Stimulated activated CD4-positive, alpha-beta T cell treated with anti-CD3 and anti-CD28 coated beads, Interleukin-1b, Interleukin-23, amount 100 ng/mL, for 1 hour (primary cell): ENCODE measurements around the gene CNOT8.
"Not testable (repeated sequence)": the region's sequence is repeated elsewhere in the genome, so short reads cannot be mapped to it uniquely, and the experiment has no call there.

Source experiments
- DNase-seq, 2 donors: peaks; one replicate each; pipeline ENCODE4 v3.0.0-alpha.2; 2020; ENCODE audit warnings: low read depth in 2 of 2

Gene CNOT8

DNA sequence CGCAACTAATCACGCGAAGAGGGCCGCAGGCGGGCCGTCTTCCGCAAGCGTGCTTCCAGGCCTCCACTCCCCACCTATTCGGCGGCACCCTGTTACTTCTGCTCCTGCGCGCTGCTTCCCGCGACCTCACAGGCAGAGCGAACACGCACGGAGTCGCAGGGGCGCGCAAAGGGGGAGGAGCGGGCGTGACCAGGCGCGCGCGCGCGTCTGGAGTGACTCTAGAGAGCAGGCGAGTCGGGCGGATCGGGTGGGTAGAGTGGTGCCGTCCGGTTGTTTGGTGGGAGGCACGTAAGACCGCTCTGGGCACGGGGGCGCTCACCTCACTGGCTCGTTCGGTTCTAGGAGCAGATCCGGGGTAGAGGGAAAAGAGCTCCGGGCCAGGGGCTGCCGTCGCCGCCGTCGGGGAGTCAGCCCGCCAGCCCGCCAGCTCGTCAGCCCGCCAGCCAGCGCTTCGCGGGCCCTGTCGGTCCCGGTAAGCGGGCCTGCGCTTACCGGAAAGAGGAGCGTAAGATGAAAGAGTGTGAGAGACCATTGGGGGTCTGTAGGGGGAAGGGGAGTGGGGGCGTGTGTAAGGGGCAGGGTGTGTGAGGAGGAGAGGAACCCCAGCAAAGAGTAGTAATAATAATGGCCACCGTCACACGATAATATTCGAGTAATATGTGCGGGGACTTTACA is at the start of gene CNOT8:
TSS of gene CNOT8 (plus strand) at position 331 of the 675 bp plus-strand sequence. CDS start 4,652 bp downstream, outside the sequence.
- peak; percentile 93 to 95 for DNase-seq

DNA sequence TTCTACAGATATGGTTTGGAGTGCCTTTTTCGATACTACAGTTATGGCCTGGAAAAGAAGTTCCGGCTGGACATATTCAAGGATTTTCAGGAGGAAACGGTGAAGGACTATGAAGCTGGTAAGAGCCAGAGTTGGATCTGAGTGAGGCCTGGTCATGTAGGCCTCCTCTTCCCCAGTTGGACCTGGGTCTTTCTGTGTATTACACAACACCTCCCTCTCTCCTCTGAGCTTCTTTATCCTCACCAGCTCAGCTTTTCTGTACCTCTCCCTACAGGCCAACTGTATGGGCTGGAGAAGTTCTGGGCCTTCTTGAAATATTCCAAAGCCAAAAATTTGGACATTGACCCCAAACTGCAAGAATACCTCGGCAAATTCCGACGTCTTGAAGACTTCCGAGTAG is 47.2 kb upstream of the CNOT8 start:
- DNase-seq = no peak

DNA sequence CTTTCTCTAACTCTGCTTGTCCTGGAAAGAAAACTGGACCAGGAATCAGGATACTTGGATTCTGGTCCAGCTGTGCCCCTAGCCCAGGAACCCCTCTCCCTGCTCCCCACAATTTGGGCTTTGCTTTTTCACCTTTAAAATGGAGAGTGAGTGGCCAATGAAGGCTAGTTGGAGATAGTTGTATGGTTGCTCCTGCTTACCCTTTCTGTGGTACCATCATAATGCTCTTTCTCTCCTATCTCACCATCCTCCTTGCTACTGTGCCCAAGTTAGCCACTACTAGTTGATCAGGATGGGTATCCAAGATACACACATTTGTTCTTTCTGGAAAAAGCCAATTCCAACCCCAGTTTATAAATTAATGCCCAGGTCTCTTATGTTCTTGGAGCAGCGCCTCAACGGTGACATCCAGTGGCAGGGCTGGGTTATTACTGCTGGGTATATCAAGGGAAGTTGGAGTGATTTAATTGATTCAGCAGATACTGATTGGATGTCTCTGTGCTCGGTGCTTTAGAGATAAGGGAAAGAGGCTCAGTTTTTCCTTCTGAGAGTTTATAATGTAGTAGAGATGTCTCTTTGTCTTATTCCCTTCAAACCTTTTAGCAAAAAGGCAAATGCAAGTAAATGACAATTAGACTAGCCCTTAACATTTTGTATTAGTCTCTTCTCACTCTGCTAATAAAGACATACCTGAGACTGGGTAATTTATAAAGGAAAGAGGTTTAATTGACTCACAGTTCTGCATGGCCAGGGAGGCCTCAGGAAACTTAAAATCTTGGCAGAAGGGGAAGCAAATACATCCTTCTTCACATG is 46.6 kb upstream of the CNOT8 start:
- peak; percentile 26 to 34 for DNase-seq

DNA sequence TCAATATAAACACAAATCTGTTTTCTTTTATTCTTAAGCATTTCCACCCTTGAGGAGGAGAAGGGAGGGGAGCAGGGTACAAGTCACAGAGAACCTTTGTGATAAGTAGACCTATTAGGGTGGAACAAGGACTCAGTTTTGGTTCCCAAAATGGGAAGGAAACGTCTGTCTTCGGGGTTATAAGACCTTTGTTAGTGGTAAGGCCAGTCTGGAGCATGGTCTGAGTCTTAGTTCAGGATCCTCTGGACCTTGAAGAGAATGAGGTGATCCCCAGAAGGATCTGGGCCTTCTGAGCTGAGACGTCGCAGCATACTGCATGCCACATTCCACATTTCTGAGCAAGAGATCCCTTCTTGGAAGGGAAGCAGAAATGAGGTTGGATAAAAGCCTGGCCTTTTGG is 45.3 kb upstream of the CNOT8 start:
- DNase-seq = no peak

DNA sequence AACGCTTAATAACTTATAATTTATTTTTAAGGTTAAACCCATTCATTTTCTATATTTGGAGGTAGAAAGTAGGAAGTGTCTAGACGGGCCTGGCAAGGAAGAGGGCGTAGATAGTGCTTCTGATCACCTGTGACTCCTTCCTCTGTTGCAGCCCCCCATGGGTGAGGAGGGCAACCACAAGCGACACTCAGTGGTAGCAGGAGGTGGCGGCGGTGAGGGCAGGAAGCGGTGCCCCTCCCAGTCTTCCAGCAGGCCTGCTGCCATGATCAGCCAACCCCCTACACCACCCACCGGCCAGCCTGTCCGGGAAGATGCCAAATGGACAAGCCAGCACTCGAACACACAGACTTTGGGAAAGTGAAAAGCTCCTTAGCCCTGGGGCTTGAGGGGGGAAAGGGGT is 44.7 kb upstream of the CNOT8 start:
- DNase-seq = no peak

DNA sequence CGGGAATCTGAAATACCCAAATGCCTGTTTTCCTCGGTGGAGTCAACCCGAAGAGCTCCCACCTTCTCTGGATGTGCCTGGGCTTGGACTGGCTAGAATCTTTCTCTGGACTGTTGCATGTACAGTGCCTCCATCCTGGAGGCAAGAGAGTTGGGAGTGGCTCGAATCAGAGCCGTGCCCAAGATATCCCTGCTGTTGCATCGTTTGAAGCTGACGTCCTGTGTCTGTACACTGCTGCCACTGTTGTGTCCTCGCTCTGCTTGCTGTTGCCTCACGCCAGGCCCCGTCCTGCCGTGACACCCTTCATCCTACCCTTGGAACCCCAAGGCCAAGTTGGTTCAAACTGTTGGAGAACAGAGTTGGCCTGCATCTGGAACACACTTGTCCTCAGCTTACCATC is 43.4 kb upstream of the CNOT8 start:
- DNase-seq = no peak

DNA sequence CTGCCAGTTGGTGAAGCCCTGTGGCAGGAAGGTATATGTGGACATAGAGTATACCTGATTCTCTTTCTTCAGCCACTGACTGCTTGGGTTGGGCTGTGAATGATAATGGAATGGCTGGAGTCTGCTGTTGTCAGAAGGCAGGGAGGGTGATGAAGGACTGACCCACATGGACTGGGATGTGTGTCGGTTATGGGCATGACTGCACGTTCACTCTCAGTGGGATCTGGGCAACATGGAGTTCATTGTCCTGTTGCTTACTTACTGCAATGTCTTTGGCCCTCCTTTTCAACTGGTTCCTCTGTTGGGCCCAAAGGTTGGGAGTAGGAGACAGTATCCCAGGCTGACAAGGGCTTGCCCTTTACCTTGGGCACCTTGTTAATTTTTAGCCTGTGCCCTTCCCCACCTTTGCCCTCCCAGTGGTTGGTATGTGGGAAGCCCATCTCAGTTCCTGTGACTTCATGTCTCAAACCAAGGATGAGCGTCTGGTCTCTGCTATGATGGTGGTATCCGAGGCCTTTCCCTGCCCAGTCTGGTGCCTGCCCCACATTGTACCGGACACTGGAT is 42.7 kb upstream of the CNOT8 start:
- DNase-seq = no peak

DNA sequence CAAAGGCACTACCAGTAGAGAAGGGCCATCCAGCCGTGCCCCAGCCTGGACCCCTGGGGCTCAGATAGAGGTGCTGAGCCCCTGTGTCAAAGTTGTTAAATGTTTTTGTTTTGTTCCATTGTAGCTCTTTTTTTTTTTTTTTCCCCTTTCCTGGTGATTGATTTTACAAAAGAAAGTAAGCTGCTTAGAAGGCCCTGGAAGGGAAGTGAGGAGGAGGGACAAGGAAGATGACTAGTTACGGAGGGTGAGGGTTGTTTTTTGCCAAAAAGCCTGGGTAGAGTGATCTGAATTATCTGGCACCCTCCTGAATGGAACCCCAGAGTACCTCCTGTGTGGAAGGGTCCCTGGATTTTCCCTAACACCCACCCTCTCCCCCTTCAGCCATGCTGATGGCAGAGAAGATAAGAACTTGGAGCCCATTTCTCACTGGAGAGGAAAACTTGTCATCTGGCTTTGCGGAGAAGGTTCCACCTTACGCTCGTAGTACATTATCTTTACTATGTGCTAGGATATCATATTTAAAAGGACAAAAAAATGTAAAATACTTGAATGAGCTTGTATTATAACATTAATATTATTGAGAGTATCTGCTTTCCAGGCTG is 41.4 kb upstream of the CNOT8 start:
- no peak for DNase-seq

DNA sequence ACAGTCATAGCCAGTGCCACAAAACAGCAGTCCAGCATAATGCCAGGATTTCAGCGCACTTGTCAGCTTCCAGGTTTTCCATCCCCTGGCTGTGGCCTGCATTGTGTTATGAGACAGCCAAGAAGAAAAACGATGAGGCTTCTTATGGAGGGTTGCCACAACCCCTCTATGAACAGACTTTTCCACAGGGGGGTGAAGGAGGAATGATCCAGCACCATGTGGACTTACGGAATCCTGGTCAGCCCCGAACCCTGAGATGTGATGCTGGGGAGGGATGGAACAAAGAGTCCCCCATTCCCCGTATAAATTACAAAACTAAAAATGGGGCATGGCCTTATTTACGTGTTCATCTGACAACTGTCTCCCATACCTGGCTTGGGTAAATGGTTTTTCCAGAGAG is 40.6 kb upstream of the CNOT8 start:
- DNase-seq = no peak

DNA sequence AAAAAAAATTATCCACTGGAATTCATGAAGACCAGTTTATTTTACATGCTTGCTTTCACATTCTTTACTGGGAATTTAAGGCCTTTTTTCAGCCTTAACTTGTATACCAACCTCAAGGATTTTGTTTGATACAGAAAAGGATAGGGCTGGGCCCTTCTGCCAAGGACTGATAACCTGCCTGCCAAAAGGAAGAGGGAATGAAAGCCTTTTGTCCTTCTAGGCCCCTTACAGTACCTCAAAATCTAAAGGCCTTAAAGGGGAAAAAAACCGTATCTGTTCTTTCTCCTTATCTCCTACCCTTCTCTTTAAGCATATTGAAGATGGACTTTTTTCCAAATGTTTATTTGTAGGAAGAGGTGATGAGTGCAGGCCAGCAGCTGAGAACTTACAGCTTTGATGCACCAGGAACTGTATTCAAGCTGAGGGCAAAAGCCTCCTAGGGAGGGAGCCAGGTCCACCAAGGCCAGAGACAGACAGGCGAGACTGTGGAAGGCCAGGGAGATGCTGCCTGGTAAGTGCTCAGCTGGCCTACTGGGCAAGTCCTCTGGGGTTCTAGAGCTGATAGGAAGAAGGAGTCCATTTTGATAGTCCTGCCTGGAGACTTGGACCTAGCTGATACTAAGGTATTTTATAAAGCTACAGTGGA is 39.8 kb upstream of the CNOT8 start:
- DNase-seq = no peak

DNA sequence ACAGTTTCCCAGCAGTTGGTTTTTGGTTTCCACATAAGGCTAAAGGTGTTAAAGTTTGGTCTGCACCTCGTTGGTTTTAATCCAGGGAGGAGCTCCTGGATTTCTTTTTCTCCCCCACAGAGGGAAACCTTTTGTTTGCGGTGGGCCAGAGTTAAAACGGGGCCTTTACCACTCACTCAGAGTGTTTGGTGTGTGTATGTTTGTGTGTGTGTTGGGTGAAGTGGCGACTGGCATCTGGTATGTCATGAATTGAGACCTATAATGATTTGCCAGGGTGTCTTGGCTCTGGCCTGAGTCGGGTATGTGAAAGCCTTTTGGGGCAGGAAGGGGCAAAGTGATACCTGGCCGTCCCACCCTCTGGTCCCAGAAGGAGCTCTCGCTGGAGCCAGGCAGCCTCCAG is 38.9 kb upstream of the CNOT8 start:
- DNase-seq = no peak

DNA sequence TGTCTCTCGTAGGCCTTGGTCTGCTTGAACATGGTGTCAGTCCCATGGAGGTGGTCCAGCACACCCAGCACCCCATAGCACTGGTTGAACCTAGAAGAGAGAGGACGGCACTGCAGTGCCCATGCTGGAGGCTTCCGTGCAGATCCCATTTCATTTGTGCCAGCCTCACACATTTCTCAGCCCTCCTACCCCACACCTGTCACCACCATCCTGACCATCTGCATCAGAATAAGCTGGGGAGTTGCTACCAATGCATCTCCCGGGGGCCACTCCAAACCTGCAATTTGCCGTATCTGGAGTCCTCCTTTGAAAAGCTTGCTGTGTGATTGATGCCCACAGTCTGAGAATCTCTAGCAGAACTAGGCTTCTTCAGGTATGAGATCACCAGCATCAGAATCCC is 38.0 kb upstream of the CNOT8 start:
- no peak for DNase-seq

DNA sequence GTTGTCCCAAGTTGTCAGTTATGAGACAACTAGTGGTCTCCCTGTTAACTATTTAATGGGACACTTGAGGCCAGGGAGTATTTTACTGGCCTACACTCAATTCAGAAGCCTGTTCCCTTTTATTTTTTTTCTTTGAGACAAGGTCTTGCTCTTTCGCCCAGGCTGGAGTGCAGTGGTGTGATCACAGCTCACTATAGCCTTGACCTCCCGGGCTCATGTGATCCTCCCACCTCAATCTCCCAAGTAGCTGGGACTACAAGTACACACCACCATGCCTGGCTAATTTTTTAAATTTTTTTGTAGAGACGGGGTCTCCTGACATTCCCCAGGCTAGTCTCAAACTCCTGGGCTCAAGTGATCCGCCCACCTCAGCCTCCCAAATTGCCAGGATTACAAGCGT is 35.5 kb upstream of the CNOT8 start:
- DNase-seq = not testable (repeated sequence)

DNA sequence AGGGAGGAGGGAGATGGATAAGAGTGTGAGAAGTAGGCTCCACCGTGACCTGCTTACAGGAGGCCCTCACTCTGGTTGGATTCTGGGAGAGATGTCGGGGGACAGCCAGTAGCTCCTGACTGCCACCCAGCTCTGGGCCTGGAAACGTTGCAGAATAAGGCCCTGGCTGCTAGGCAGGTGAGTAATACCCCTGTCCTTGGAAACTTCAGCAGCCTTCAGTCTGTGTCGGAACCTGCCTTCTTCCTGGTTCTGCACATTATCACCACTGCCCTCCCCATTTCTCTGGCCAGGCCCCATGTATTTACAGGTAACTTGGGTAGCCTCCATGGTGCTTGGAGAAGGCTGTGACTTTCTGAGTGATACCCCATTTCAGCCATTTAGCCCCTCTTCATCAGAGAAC is 34.8 kb upstream of the CNOT8 start:
- DNase-seq = no peak

DNA sequence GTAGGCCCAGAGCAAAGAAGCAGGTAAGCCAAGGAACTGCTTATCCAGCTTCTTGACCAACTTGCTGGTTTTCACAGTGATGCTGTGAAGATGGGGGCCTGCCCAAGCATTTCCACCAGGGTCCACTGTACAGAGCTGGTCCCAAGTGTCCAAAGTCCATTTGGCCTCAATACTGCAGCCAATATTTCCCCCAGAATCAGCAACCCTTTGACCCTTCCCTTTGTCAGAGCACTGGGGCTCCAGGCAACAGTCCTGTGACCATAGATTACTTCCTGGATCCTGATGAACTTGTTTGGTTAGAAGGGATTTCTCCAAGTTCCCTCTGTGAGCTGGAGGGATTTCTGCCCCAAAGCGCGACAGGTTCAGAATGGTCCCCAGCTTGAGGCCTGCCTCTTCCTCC is 34.4 kb upstream of the CNOT8 start:
- DNase-seq = no peak

DNA sequence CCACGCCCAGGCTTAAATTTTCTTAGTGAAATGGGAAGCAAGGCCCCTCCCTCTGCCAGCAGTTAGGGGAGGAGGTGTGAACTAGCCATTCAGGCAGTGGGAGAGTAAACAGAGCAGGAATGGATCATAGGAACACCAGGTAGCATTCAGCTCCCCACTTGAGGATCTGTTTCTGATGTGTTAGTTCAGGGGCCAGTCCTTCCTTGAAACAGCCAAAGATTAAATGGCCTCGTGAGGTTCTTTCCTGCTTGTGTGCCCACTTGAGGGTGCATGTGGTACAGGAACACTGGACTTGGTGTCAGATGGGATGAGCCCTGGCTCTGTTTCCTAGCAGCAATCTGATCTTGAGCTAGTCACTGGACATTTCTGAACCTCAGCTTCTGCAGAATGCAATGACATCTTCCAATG is 29.2 kb upstream of the CNOT8 start:
- DNase-seq = no peak

DNA sequence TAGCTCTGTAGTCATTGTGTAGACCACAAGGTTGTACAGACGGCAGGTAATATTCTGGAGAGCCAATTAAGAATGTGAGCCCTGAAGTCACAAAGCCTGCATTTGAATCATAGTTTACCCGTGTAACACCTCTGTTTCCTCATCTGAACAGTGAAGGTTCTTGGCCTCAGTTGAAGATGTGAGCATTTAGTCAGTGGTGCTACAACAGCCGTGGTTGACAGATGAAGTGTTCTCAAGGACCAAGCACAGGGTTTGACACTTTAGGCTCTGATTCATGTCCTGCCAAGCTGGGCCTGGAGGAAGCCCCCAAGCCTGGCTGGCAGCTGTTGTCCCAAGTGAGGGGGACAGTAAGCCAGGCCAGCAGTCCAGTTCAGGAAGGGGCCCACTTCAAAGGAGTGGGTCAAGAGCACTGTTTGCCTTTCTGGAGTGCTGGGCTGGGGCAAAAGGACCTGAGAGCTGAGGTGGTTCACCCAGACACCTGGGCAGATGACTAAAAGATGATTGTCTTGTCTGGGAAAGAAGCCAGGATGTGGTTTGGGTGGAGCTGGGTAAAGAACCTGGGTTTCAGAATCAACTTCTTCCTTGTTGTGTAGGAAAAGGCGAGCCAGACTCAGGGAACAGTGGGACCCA is 28.7 kb upstream of the CNOT8 start:
- no peak for DNase-seq

DNA sequence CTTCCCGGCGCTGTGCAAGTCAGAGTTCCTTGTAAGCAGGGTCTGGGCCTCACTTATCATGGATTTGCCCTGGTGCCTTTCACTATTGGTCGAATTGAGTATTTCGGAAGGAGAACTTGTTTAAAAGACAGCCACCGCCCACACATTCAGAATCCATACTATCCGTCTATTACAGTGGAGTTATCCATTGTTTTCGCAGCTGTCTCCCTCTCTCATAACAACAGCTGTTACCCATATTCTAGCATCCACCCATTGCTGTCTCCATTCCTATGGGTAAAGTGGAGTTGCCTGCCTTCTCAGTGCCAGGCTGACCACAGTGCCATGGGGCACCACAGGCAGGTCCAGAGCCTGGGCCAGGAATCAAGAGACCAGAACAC is 28.2 kb upstream of the CNOT8 start:
- no peak for DNase-seq

DNA sequence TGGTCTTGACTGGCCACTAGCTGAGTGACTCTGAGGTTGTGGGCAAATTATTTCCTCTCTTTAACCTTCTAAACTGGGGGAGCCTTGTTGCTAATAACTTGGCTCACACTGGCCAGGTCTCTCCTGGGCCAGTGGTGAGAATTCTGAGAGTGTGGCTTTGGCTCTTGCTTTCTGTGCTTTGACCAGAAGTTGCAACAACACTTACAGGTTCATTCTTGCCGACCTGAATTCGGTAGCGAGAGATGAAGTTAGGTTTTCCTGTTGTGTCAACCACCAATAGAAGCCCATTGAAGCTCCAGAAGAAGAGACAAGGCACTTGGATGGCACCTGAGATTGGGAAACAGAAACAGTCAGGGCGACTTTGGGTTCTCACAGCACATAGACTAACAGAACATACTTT is 27.8 kb upstream of the CNOT8 start:
- no peak for DNase-seq

DNA sequence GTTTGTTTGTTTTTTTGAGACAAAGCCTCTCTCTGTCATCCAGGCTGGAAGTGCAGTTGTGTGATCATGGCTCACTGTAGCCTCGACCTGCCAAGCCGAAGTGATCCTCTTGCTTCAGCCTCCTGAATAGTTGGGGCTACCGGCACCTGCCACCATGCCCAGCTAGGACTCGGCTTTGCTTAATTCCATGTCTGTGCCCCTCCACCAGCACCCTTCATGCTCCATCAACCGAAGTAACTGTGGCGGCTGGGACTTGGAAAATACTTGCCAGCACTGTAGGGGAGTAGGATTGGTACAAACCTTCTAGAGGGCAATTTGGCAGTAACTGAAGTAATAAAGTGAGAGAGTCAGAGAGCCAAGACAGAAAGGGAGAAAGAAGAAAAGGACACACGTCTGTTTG is 27.0 kb upstream of the CNOT8 start:
- DNase-seq = no peak

DNA sequence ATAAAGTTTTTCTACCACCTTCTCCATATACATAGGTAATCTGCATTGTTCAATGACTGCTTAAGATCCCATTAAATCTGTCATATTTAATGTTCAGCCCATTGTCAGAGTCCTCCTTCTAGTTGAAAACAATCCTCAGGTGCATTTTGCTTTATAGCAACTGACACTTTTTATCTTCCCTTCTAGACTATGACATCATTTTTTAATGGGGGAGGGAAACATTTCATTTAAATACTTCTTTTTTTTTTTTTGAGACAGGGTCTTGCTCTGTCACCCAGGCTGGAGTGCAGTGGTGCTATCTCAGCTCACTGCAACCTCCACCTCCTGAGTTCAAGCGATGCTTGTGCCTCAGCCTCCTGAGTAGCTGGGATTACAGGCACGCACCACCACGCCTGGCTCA is 25.6 kb upstream of the CNOT8 start:
- DNase-seq = not testable (repeated sequence)

DNA sequence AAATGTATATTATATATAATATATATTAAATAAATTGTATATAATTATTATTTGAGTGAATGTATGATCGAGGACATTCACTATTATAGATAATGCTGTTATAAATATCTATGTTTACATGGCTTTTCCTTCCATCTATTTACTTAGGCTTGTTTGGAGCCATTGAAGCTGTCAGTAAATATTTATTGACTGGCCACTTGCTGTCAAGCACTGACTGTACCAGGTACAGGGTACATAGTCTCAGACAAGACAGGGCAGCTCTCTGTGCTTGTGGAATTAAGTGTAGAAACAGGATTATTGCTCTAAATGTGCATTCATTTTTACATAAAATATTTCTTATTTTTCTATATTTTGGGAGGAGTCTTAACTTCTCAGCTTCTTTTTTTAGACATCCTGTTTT is 24.4 kb upstream of the CNOT8 start:
- DNase-seq = no peak
